GM21526 (cell line): ENCODE data around the gene GPATCH4.
"Not testable (repeated sequence)": the region's sequence is repeated elsewhere in the genome, so short reads cannot be mapped to it uniquely, and the experiment has no call there.

Experiments
- ATAC-seq: cut with Tn5 transposase; IDR thresholded peaks from one replicate; pipeline ENCODE4 v1.9.1; 2021; ENCODE audit warnings: moderate library complexity; ENCODE audit not compliant: unreplicated experiment, low FRiP score

Gene GPATCH4

GRCh38 chr1:156601122-156601830, at the start of gene GPATCH4:
TSS of gene GPATCH4 (minus strand) at chr1:156601479.
- ATAC-seq: no peak

- no peak for ATAC-seq
Measured at GRCh38 chr1:156648951-156649350, 47.7 kb upstream of the GPATCH4 start.

GRCh38 chr1:156648496-156648895, 47.2 kb upstream of the GPATCH4 start:
- ATAC-seq: no peak

GRCh38 chr1:156647351-156647750, 46.1 kb upstream of the GPATCH4 start:
- no peak for ATAC-seq

GRCh38 chr1:156646738-156647211, 45.5 kb upstream of the GPATCH4 start:
- ATAC-seq: no peak

- ATAC-seq: no peak
Measured at GRCh38 chr1:156645666-156646065, 44.4 kb upstream of the GPATCH4 start.

GRCh38 chr1:156645056-156645455, 43.8 kb upstream of the GPATCH4 start:
- no peak for ATAC-seq

- no peak for ATAC-seq
Measured at GRCh38 chr1:156644640-156645039, 43.4 kb upstream of the GPATCH4 start.

GRCh38 chr1:156644146-156644545, 42.9 kb upstream of the GPATCH4 start:
- no peak for ATAC-seq

GRCh38 chr1:156643778-156644092, 42.5 kb upstream of the GPATCH4 start:
- no peak for ATAC-seq

- ATAC-seq: no peak
Measured at GRCh38 chr1:156643049-156643777, 41.9 kb upstream of the GPATCH4 start.

- ATAC-seq: no peak
Measured at GRCh38 chr1:156642265-156643048, 41.2 kb upstream of the GPATCH4 start.

- no peak for ATAC-seq
Measured at GRCh38 chr1:156641761-156642264, 40.5 kb upstream of the GPATCH4 start, which contains the start of gene BCAN. TSS of gene BCAN (plus strand) at chr1:156642117. CDS start at chr1:156646055, 3,938 bp downstream.

GRCh38 chr1:156640842-156641706, 39.8 kb upstream of the GPATCH4 start:
- no peak for ATAC-seq

- no peak for ATAC-seq
Measured at GRCh38 chr1:156639601-156640101, 38.4 kb upstream of the GPATCH4 start.

- no peak for ATAC-seq
Measured at GRCh38 chr1:156638189-156638985, 37.1 kb upstream of the GPATCH4 start.

GRCh38 chr1:156632355-156632754, 31.1 kb upstream of the GPATCH4 start:
- no peak for ATAC-seq

- ATAC-seq: not testable (repeated sequence)
Measured at GRCh38 chr1:156631152-156631551, 29.9 kb upstream of the GPATCH4 start.

GRCh38 chr1:156629823-156630449, 28.7 kb upstream of the GPATCH4 start:
- ATAC-seq: no peak
